H1 (cell line): ENCODE results near the gene NFIX. TPM values are rescaled to one million over a fixed set of nuclear protein-coding genes. Genes with fewer than 3 reads are reported as not detected.
A peak's percentile ranks its signal among the peaks of the same experiment; 100 is the strongest.

Experiments used
- ASH2L ChIP-seq: fragments of 200-600, 300-600 bp; sonication (generic); IDR thresholded peaks from one replicate; pipeline ENCODE4 v1.7.1; 2017; ENCODE audit warnings: low read length
- BACH1 ChIP-seq: IDR thresholded peaks from 2 replicates; pipeline ENCODE4 v1.6.1; 2012; ENCODE audit warnings: low read length, improper control_type of control experiment
- CTBP2 ChIP-seq: IDR thresholded peaks from 2 replicates; pipeline ENCODE4 v1.7.0; 2011; ENCODE audit warnings: borderline replicate concordance, mild to moderate bottlenecking, moderate library complexity, mixed read lengths, low read length; ENCODE audit not compliant: insufficient read depth, insufficient read length
- E2F6 ChIP-seq: IDR thresholded peaks from 2 replicates; pipeline ENCODE4 v1.6.1; 2012; ENCODE audit warnings: inconsistent platforms
- EZH2 ChIP-seq: fragments of 200-600 bp; sonication (generic); IDR thresholded peaks from 2 replicates; pipeline ENCODE4 v1.7.1; 2012; ENCODE audit warnings: low read depth, mild to moderate bottlenecking, moderate library complexity, low read length, inconsistent platforms; ENCODE audit not compliant: severe bottlenecking
- KDM4A ChIP-seq: IDR thresholded peaks from one replicate; pipeline ENCODE4 v1.7.1; 2012; ENCODE audit warnings: low read depth, mild to moderate bottlenecking, moderate library complexity, low read length, inconsistent platforms; ENCODE audit not compliant: severe bottlenecking
- RFX5 ChIP-seq: IDR thresholded peaks from 2 replicates; pipeline ENCODE4 v1.6.1; 2011; ENCODE audit warnings: low read depth, low read length, improper control_type of control experiment, borderline replicate concordance
- SIX5 ChIP-seq: IDR thresholded peaks from 2 replicates; pipeline ENCODE4 v1.6.1; 2011; ENCODE audit warnings: mild to moderate bottlenecking, low read depth, low read length
- SUZ12 ChIP-seq: fragments of 200-600 bp; sonication (generic); IDR thresholded peaks from 2 replicates; pipeline ENCODE4 v1.6.1; 2012; ENCODE audit warnings: mild to moderate bottlenecking, inconsistent platforms, low read length, moderate library complexity, mixed read lengths
- TAF7 ChIP-seq: optimal IDR thresholded peaks from 2 replicates; pipeline ENCODE3; 2011; ENCODE audit warnings: low read depth, mild to moderate bottlenecking, inconsistent platforms, low read length, moderate library complexity, borderline replicate concordance
- YY1 ChIP-seq: IDR thresholded peaks from 2 replicates; pipeline ENCODE4 v1.6.1; 2011; ENCODE audit warnings: low read depth, mild to moderate bottlenecking, low read length
- polyA plus RNA-seq, 7 experiments: library from polyadenylated mRNA; depleted of rRNA in 3 of 7; stranded (reverse) in 5 of 7; unstranded in 2 of 7; fragments of >200 nt in 5 of 7; fragments of 200-250 nt in 2 of 7; gene quantifications; 1 replicate in 5 of 7; 2 replicates in 1 of 7; 4 replicates in 1 of 7; pipeline versions ENCODE4 v1.2.1 to v1.2.3, GENCODE V29; 2011 to 2013; ENCODE audit warnings: missing spikeins in 2 of 7, mixed read lengths in 2 of 7
- total RNA-seq: library from RNA; stranded (reverse); fragmentation: NEBNext Ultra II Directional; extraction: Animal tissue kit (Norgen Biotek cat#: 25700); gene quantifications from 2 replicates; pipeline ENCODE4 v1.2.1, GENCODE V29; 2021

NFIX gene
- total and polyA plus RNA-seq, 2 of the 8 experiments (the other 6 are each of a cell fraction or from before 2014, with no cell fraction given), result 0.03 to 0.20 TPM

DNA sequence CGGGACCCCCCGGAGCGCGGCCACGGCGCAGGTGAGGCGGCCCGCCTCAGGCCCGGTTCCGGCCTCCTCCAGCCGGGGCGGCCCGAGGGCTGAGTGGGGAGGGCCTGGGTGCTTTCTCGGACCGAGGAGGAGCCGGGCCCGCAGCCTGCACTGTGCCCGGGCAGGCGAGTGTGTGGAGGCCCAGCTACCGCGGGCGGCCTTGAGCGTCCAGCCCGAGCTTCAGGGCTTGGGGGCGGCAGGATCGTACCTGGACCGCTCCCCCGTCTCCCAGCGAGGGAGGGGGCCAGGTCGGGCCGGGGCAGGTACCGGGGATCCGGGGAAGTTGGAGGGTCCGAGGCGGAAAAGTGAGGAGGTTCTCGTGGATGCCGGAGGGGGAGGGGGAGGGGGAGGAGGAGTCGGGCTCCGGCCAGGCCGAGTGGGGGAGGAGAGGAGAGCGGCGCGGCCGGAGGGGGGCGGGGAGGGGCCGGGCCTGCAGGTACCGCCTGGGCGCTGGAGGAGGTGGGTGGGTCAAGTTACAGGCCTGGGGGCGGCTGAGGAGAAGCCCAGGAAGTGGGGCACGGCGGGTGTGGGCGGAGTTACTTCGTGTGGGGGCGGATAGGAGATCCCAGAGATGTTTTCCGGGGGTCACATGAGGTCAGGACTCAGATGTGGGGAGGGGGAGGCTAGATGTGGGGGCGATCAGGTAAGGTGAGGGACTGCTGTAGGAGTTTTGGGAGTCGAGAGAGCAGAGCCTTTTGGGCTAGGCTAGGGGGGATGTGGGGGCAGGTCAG, 123.3 kb downstream of the NFIX start (continued):
- TF ChIP-seq SUZ12 (no peak), KDM4A (no peak), RFX5 (no peak), EZH2 (no peak), TAF7 (peak; percentile 8), BACH1 (no peak), ASH2L (peak; percentile 62), YY1 (no peak), E2F6 (no peak), SIX5 (no peak), CTBP2 (no peak)
